Activated T-cell treated with anti-CD3 and anti-CD28 coated beads, Interleukin-2, amount 50 U/mL, for 24 hours (primary cell): ENCODE data around the gene ACAP3.

Source experiments
- DNase-seq: peaks from one replicate; pipeline ENCODE4 v3.0.0-alpha.2; 2020
- H3K27ac Mint-ChIP-seq: 2 replicates; pipeline ENCODE4 v1.8.0; 2020; ENCODE audit warnings: mild to moderate bottlenecking, mixed read lengths
- H3K27me3 Mint-ChIP-seq: 2 replicates; pipeline ENCODE4 v1.8.0; 2020; ENCODE audit warnings: mixed read lengths
- H3K36me3 Mint-ChIP-seq: 2 replicates; pipeline ENCODE4 v1.8.0; 2020; ENCODE audit warnings: low read depth, mixed read lengths
- H3K4me1 Mint-ChIP-seq: 2 replicates; pipeline ENCODE4 v1.8.0; 2020; ENCODE audit warnings: low read depth, mixed read lengths
- H3K4me3 Mint-ChIP-seq: 2 replicates; pipeline ENCODE4 v1.8.0; 2020; ENCODE audit warnings: mild to moderate bottlenecking, moderate library complexity, mixed read lengths
- H3K9me3 Mint-ChIP-seq: 2 replicates; pipeline ENCODE4 v1.8.0; 2020; ENCODE audit warnings: mixed read lengths

ACAP3 gene

DNA sequence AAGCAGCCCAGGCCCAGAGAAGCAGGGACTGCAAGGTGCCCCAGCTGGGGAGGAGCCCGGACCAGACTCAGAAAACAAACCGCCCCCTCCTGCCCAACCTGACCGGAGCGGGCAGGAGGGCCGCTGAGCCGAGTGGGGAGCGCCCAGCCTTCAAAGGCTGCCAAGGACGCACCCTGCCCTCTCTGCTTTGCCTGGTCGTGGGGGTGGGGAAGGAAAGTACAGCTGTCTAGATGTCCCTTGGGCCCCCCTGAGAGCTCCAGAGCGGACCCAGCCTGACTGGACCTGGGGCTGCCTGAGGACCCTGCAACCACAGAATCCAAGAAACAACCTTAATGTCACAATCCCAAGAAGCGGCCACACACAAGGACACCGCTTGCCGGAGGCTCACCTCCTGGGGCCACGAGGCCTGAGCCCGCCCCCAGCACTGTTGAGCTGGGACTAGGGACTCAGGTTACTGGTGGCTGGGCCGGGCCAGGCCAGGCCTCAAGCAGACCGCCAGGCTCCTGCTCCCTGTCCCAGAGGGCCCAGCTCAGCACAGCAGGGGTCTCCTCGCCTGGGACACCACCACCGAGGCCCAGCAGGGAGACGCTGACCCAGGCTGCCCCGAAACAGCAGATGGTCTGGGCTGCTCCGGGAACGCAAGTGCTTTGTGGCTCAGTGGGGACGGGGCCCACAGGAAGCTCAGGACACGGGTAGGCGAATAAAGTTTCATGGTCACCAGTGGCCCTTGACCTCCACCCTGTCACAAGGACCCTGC is 40.1 kb upstream of the ACAP3 start:
- Mint-ChIP-seq H3K4me3 (peak overlapping the region; percentile 82), H3K4me1 (peaks cover 35% of the 10 kb centered on the region), H3K36me3 (no peaks in the 10 kb centered on the region), H3K27ac (peak overlapping the region; percentile 77), H3K9me3 (no peaks in the 10 kb centered on the region), H3K27me3 (peaks cover 10% of the 10 kb centered on the region)
- DNase-seq: no peak

- peak overlapping the region; percentile 82 for H3K4me3 Mint-ChIP-seq
- no peak for DNase-seq
- H3K27me3 Mint-ChIP-seq: peaks cover 2% of the 10 kb centered on the region
Observed at GRCh38 chr1:1347026-1347595, 39.4 kb upstream of the ACAP3 start.

DNA sequence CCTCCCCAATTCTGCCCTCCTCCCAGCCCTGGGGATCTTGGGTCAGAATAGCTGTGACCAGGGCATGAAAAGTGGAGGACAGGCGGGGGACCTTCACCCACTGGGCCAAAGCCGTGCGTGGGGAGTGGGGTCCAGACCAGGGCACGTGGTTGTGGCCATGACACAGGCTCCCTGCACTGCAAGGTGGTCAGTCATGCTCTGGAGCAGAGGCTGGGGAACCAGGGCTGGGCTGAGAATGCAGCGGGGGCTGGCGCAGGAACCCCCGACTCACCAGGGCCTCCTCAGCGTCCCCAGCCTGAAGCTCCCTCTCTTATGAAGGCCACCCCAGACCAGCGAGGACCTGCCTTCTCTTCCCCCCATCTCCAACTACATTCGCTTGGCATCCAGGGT is 38.8 kb upstream of the ACAP3 start:
- H3K27me3 Mint-ChIP-seq: no peaks in the 10 kb centered on the region
- H3K4me3 Mint-ChIP-seq: peak overlapping the region; percentile 41
- no peak overlapping the region for H3K27ac Mint-ChIP-seq
- H3K36me3 Mint-ChIP-seq: peaks cover 4% of the 10 kb centered on the region
- DNase-seq: no peak
- H3K4me1 Mint-ChIP-seq: peaks cover 30% of the 10 kb centered on the region
- no peaks in the 10 kb centered on the region for H3K9me3 Mint-ChIP-seq

More at GRCh38 chr1:1347026-1347595, 39.4 kb upstream of the ACAP3 start:
- H3K4me1 Mint-ChIP-seq: peaks cover 32% of the 10 kb centered on the region
- H3K27ac Mint-ChIP-seq: peak overlapping the region; percentile 37
- no peaks in the 10 kb centered on the region for H3K36me3 Mint-ChIP-seq
- no peaks in the 10 kb centered on the region for H3K9me3 Mint-ChIP-seq

GRCh38 chr1:1345860-1346500 is 38.2 kb upstream of the ACAP3 start:
- peaks cover 9% of the 10 kb centered on the region for H3K36me3 Mint-ChIP-seq
- H3K27ac Mint-ChIP-seq: no peak overlapping the region
- H3K4me1 Mint-ChIP-seq: peaks cover 30% of the 10 kb centered on the region
- H3K9me3 Mint-ChIP-seq: no peaks in the 10 kb centered on the region
- H3K4me3 Mint-ChIP-seq: no peak overlapping the region
- DNase-seq: no peak
- H3K27me3 Mint-ChIP-seq: no peaks in the 10 kb centered on the region

DNA sequence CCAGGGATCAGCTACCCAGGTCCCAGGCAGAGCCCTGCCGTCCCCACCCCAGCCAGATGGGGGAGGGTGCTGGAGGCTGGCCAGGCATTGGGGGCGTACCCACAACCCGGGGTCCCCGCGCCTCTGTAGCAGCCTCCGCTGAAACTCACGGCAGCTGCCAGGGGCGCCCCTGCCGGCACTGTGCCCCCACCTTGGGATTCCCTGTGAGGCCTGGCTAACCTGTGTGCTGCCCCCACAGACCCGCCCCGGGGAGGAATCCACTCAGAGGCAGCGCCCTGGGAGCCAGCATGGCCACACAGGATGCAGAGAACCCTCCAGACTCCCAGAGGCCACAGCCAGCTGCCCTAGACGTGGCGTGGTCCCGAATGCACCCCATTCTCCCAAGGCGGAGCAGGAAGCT is 37.7 kb upstream of the ACAP3 start:
- Mint-ChIP-seq H3K27me3 (no peaks in the 10 kb centered on the region), H3K27ac (no peak overlapping the region), H3K4me3 (no peak overlapping the region), H3K4me1 (peaks cover 30% of the 10 kb centered on the region), H3K36me3 (peaks cover 15% of the 10 kb centered on the region), H3K9me3 (no peaks in the 10 kb centered on the region)
- no peak for DNase-seq

- Mint-ChIP-seq H3K27ac (peak overlapping the region; percentile 67), H3K9me3 (no peaks in the 10 kb centered on the region), H3K27me3 (no peaks in the 10 kb centered on the region), H3K36me3 (peaks cover 21% of the 10 kb centered on the region), H3K4me1 (peaks cover 30% of the 10 kb centered on the region), H3K4me3 (no peak overlapping the region)
- DNase-seq: peak; percentile 63
Observed at GRCh38 chr1:1344655-1345361, 37.1 kb upstream of the ACAP3 start.

DNA sequence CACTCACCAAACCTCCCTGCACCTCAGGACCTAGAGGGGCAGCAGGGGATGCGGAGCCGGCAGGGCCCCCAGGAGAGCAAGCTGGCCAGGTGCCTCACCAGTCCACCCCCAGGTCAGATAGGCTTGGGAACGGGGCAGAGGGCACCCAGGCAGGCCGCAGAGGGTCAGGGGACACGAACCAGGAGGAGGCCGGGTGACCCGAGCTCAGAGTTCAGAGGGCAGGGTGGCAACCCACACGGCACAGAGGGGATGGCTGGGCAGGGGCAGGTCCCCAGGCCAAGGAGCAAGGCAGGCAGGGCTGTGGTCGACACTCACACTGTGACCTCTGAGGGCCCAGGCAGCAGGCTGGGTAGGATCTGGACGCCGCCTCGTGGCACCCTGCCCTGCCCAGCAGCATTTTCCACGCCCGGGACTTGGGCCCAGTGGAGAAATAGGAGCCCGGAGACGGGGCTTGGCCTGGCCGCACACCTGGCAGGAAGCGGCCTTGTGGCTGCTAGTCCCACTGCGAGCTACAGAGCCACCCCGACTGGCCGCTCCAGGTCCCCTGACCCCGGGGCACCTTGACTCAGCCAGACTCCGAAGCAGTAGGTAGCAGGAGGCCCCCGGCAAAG is 36.2 kb upstream of the ACAP3 start:
- H3K36me3 Mint-ChIP-seq: peaks cover 26% of the 10 kb centered on the region
- no peak overlapping the region for H3K27ac Mint-ChIP-seq
- H3K9me3 Mint-ChIP-seq: no peaks in the 10 kb centered on the region

GRCh38 chr1:1342584-1343115 is 34.9 kb upstream of the ACAP3 start:
- no peak for DNase-seq
- peaks cover 35% of the 10 kb centered on the region for H3K36me3 Mint-ChIP-seq
- H3K4me3 Mint-ChIP-seq: no peak overlapping the region
- peaks cover 28% of the 10 kb centered on the region for H3K4me1 Mint-ChIP-seq
- no peaks in the 10 kb centered on the region for H3K9me3 Mint-ChIP-seq
- H3K27me3 Mint-ChIP-seq: no peaks in the 10 kb centered on the region
- no peak overlapping the region for H3K27ac Mint-ChIP-seq

More for the DNA sequence above, 36.2 kb upstream of the ACAP3 start:
- Mint-ChIP-seq H3K27me3 (no peaks in the 10 kb centered on the region), H3K4me3 (no peak overlapping the region), H3K4me1 (peaks cover 30% of the 10 kb centered on the region)
- DNase-seq: no peak

DNA sequence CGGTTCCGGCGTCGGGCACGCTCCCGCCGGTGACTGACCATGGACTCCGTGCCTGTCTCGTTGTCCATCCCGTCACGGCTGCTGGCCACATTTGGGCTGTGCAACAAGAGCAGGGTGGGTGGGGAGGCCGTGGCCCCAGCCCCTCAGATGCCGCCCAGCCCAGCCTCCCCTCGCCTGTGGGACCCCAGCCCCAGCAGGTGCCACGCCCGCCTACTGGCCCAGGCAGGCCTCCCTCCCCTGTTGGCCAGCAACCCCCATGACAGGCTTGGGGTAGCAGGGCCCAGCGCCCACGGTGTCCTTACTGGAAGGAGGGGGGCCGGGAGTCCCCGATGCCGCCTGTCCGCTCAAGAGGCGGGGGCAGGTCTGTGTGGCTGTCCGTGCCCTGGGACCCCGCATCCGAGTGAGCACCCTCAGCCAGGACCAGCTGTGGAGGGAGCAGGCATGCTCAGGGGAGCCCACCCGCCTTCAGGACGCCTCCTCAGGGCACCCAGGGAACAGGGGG is 34.4 kb upstream of the ACAP3 start:
- Mint-ChIP-seq H3K27ac (no peak overlapping the region), H3K4me1 (peaks cover 23% of the 10 kb centered on the region), H3K9me3 (no peaks in the 10 kb centered on the region), H3K4me3 (no peak overlapping the region), H3K36me3 (peaks cover 40% of the 10 kb centered on the region), H3K27me3 (no peaks in the 10 kb centered on the region)
- DNase-seq: no peak

DNA sequence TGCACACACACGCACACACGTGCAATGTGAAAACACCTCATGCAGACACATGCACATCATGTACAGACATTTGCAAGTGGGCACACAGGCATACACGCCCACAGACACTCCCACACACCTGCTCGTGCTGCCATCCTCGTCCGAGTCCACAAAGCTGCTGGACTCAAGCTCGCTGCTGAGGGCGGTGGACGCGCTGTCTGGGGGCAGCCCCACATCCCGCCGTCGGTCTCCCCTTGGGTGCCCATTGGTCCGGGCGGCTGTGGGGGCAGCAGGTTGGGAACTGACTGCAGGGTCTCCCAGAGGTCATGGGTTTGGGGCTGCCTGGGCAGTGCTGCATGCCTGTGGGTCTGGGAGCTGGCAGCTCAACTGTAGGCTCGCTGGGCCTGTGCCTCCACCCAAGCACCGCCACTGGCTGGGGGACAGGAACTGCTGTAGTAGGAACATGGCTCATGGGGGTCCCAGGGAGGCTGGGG is 33.9 kb upstream of the ACAP3 start:
- DNase-seq: no peak
- Mint-ChIP-seq H3K4me1 (peaks cover 18% of the 10 kb centered on the region), H3K4me3 (no peak overlapping the region), H3K36me3 (peaks cover 41% of the 10 kb centered on the region), H3K27ac (no peak overlapping the region), H3K9me3 (no peaks in the 10 kb centered on the region), H3K27me3 (no peaks in the 10 kb centered on the region)

- no peaks in the 10 kb centered on the region for H3K9me3 Mint-ChIP-seq
- no peaks in the 10 kb centered on the region for H3K27me3 Mint-ChIP-seq
- no peak overlapping the region for H3K4me3 Mint-ChIP-seq
- H3K4me1 Mint-ChIP-seq: peaks cover 13% of the 10 kb centered on the region
- DNase-seq: no peak
- peaks cover 41% of the 10 kb centered on the region for H3K36me3 Mint-ChIP-seq
- no peak overlapping the region for H3K27ac Mint-ChIP-seq
Observed at GRCh38 chr1:1340791-1341548, 33.2 kb upstream of the ACAP3 start.

DNA sequence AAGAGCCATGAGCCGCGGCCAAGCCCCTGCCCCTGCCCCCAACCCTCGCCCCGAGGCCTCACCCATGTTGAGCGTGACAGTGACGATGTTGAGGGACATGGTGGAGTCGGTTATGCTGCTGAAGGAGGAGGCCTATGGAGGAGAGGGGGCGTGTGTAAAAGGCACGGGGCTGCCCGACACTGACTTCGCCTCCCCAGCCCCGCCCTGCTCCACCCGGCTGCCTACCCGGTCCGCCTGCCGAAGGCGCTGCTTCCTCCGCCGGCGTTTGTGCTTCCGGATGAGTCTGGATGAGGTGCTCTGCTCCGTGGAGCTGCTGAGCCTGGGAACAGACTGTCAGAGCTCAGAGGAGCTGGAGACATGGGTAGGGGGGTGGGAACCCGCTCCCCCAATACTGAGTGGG is 32.5 kb upstream of the ACAP3 start:
- no peaks in the 10 kb centered on the region for H3K9me3 Mint-ChIP-seq
- H3K27me3 Mint-ChIP-seq: no peaks in the 10 kb centered on the region
- H3K27ac Mint-ChIP-seq: no peak overlapping the region
- peaks cover 8% of the 10 kb centered on the region for H3K4me1 Mint-ChIP-seq
- H3K36me3 Mint-ChIP-seq: peaks cover 44% of the 10 kb centered on the region
- no peak for DNase-seq
- H3K4me3 Mint-ChIP-seq: no peak overlapping the region

DNA sequence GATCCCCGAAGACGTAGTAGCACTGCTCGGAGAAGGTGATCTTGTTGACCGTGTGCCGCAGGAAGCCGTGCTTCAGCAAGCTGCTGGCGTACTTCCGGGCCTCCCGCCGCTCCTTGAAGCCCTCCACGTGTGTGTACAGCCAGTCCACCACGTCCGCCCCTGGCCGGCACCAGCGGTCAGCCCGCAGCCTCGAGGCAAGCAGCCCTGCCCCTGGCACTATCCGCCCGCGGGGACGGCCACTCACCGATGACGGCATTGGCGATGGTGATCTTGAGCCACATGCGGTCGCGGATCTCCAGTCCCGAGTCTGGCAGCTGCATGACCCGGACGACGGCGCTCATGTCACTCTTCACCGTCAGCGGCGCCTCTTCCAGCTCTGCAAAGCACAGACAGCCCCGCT is 30.5 kb upstream of the ACAP3 start:
- DNase-seq: no peak
- no peaks in the 10 kb centered on the region for H3K9me3 Mint-ChIP-seq
- peaks cover 46% of the 10 kb centered on the region for H3K36me3 Mint-ChIP-seq
- no peaks in the 10 kb centered on the region for H3K4me1 Mint-ChIP-seq
- no peak overlapping the region for H3K27ac Mint-ChIP-seq
- H3K4me3 Mint-ChIP-seq: no peak overlapping the region
- no peaks in the 10 kb centered on the region for H3K27me3 Mint-ChIP-seq
